Breast epithelium (tissue), 3 donors: ENCODE results near the gene SHISA2.

ENCODE experiments used
- CTCF ChIP-seq, 3 donors: fragments of 450-650 bp; IDR thresholded peaks; one replicate each; pipeline ENCODE4 v1.5.1; 2016 to 2017; ENCODE audit warnings: antibody characterized with exemption in 3 of 3, mild to moderate bottlenecking in 3 of 3, moderate library complexity in 3 of 3
- POLR2A ChIP-seq: fragments of 450-650 bp; IDR thresholded peaks from one replicate; pipeline ENCODE4 v1.6.1; 2016; ENCODE audit warnings: antibody characterized with exemption, mild to moderate bottlenecking, moderate library complexity

- no peak for TF ChIP-seq POLR2A
- TF ChIP-seq CTCF (IDR thresholded peaks at IDR 0.05), result no peak
These were observed 17.8 kb downstream of the SHISA2 start for GRCh38 chr13:26034018-26034417.
